ENCODE results near the gene LRP8.

Gene LRP8

DNA sequence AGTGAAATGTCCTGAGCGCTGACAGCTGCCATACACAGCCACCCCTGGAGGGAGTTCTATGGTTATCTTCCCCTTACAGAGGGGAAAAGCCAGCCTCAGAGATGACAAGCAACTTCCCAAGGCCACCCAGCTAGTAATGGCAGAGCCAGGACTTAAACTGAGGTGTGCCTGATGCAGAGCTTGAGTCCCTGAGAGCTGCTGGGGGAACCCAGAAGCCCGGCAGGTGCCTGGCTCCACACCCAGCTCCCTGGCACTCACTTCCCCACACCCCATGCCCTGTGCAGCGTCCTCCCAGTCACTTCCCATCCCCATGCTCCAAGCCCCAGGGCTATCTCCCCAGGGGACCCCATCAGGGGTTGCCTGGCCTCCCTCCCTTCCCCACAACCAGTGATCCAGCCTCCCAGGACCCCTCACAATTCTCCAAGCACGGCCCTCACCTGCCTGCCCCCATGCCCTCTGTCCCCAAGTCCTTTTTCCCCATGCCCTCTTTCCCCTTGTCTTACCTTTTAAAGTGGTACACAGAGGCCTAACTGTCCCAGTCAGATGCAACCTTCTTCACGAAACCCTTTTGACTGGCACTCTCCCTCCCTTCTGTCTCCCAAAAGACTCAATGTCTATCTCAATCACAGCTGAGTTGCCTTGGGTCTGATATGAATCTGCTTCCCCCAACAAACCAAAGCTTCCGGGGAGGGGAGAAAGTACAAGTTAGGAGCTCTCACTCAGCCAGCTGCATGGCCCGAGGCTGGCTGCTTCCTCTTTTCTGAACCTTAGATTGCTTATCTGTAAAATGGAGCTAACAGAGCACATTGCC is 39.8 kb upstream of the LRP8 start:
- H3K4me3 ChIP-seq (ENCODE audit: low read depth, low read length): no peak overlapping the region
- TF ChIP-seq, protein P1, sequence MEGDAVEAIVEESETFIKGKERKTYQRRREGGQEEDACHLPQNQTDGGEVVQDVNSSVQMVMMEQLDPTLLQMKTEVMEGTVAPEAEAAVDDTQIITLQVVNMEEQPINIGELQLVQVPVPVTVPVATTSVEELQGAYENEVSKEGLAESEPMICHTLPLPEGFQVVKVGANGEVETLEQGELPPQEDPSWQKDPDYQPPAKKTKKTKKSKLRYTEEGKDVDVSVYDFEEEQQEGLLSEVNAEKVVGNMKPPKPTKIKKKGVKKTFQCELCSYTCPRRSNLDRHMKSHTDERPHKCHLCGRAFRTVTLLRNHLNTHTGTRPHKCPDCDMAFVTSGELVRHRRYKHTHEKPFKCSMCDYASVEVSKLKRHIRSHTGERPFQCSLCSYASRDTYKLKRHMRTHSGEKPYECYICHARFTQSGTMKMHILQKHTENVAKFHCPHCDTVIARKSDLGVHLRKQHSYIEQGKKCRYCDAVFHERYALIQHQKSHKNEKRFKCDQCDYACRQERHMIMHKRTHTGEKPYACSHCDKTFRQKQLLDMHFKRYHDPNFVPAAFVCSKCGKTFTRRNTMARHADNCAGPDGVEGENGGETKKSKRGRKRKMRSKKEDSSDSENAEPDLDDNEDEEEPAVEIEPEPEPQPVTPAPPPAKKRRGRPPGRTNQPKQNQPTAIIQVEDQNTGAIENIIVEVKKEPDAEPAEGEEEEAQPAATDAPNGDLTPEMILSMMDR (conservative IDR thresholded peaks at IDR 0.05; ENCODE audit: low read depth, low read length): no peak
- no peak for DNase-seq (ENCODE audit: low read depth)

DNA sequence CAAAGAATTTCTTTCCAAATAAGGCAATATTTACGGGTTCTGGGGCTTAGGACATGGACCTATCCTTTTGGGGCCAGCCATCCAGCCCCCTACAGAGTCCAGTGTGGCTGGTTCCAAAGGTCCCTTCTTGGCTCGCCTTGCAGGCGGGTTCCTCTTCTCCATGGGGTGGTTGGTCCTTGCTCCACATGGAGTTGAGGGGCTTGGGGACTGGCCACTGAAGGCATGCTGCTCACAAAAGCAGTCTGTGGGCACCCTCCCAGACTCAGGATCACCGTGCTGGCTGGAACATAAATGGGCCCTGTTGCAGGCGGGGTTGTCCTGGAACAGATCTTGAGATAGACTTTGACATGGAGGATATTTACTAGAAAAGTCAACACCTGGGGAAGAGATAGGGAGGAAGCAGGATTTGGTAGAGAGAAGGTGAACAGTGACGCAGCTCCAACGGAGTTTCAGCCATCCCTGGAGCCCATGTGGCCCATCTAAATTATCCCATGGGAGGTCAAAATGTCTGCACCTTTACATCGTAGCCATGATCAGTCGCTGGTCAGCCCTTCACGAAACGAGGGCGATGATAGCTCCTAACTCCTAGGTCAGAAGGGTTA is 39.1 kb upstream of the LRP8 start:
- DNase-seq (ENCODE audit: low read depth): no peak
- no peak overlapping the region for H3K4me3 ChIP-seq (ENCODE audit: low read depth, low read length)
- TF ChIP-seq, protein P1 (conservative IDR thresholded peaks at IDR 0.05; ENCODE audit: low read depth, low read length): no peak

DNA sequence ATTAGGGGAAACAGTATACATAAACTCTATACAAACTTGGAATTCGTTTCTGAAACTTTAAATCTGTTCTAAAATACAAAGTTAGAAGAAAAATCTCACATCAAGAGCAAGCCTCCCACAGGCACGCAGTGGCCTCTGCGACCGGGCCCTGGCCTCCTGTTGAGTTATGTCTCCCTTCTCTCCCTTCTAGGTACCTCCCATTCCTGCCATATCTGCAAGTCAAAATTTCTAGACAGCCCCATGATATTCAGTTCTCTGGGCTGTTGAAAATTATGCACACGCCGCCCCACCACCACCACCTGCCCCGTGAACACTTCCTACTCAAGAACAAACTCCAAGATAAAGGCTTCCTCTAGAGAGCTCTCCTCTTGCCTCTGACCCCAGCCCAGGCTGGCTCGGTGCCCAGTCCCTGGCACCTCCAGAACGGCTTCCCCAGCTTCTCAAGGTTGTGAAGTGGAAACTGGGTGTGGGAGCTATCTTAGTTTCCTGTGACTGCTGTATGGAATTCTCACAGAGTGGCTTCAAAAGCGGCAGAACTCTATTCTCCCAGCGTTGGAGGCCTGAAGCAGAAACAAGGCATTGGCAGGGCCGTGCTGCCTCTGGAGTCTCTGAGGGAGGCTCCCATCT is 37.7 kb upstream of the LRP8 start:
- TF ChIP-seq, protein P1 (conservative IDR thresholded peaks at IDR 0.05; ENCODE audit: low read depth, low read length): no peak
- H3K4me3 ChIP-seq (ENCODE audit: low read depth, low read length): no peak overlapping the region
- DNase-seq (ENCODE audit: low read depth): no peak

DNA sequence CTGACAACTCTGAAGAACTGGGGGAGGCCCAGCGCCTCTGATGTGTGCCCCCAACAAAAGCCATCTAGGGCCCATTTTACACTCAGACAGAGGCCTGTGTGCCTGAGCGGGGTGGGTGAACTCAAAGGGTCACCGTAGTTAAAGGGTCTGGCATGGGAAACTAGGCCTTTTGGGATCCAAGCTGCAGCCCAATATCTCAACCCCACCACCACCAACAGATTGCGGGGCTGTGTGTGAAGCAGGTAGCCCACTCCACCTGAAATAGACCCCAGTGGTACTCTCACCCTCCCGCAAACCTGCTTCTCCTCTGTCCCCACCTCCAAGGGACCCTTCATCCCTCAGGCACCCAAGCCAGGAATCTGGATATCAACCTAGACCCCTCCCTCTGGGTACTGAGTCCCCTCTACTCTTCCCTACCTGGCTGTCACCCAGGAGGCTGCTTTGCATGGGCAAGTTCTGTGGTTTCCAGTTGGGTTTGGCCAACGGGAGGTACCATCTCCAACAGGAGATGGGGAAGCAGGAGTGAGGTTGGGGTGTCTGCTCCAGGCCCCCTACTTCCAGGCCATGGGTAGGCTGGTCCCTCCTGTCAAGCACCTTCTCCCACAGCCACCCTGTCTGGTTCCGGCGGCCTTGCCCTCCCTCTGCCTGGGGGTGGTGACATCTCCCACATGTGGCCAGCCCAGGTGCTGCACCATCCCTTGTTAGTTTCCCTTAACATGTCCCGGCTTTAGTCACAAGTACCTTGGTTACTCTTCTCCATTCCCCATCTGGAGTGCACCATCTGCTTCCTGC is 35.2 kb upstream of the LRP8 start:
- DNase-seq (ENCODE audit: low read depth): no peak
- no peak overlapping the region for H3K4me3 ChIP-seq (ENCODE audit: low read depth, low read length)
- TF ChIP-seq, protein P1 (conservative IDR thresholded peaks at IDR 0.05; ENCODE audit: low read depth, low read length): no peak

- TF ChIP-seq, protein P1 (conservative IDR thresholded peaks at IDR 0.05; ENCODE audit: low read depth, low read length): no peak
- H3K4me3 ChIP-seq (ENCODE audit: low read depth, low read length): no peak overlapping the region
- no peak for DNase-seq (ENCODE audit: low read depth)
These were observed 34.4 kb upstream of the LRP8 start for GRCh38 chr1:53362270-53362669.

- H3K4me3 ChIP-seq (ENCODE audit: low read depth, low read length): no peak overlapping the region
- DNase-seq (ENCODE audit: low read depth): no peak
- TF ChIP-seq, protein P1 (conservative IDR thresholded peaks at IDR 0.05; ENCODE audit: low read depth, low read length): no peak
These were observed 33.7 kb upstream of the LRP8 start for GRCh38 chr1:53361541-53361961.
